IgD-negative memory B cell (primary cell): Measurements from ENCODE around the gene ANKRD22. TPM values are rescaled to one million over a fixed set of nuclear protein-coding genes. Genes with fewer than 3 reads are reported as not detected.
A peak's percentile ranks its signal among the peaks of the same experiment; 100 is the strongest.
"Not testable (repeated sequence)": the region's sequence is repeated elsewhere in the genome, so short reads cannot be mapped to it uniquely, and the experiment has no call there.

Experiments
- H3K27ac Mint-ChIP-seq, 3 donors: one replicate each; pipeline ENCODE4 v1.8.0; 2020 to 2022; ENCODE audit warnings: mild to moderate bottlenecking in 3 of 3, mixed read lengths in 3 of 3, moderate library complexity in 1 of 3
- H3K27me3 Mint-ChIP-seq: one replicate; pipeline ENCODE4 v1.8.0; 2021; ENCODE audit warnings: mixed read lengths
- H3K36me3 Mint-ChIP-seq: one replicate; pipeline ENCODE4 v1.8.0; 2020; ENCODE audit warnings: mild to moderate bottlenecking, mixed read lengths
- H3K4me1 Mint-ChIP-seq, 3 donors: one replicate each; pipeline ENCODE4 v1.8.0; 2020 to 2022; ENCODE audit warnings: mixed read lengths in 3 of 3, mild to moderate bottlenecking in 1 of 3
- H3K4me3 Mint-ChIP-seq, 4 donors: one replicate each; pipeline ENCODE4 v1.8.0; 2020 to 2022; ENCODE audit warnings: mild to moderate bottlenecking in 4 of 4, mixed read lengths in 4 of 4, moderate library complexity in 3 of 4
- H3K9me3 Mint-ChIP-seq, 3 donors: one replicate each; pipeline ENCODE4 v1.8.0; 2020 to 2021; ENCODE audit warnings: mixed read lengths in 3 of 3, mild to moderate bottlenecking in 1 of 3
- polyA plus RNA-seq: library from polyadenylated mRNA; unstranded; fragments of 300-500 nt; fragmentation: Illumina TruSeq; gene quantifications from one replicate; pipeline ENCODE4 v1.2.3, GENCODE V29; 2021

ANKRD22 gene
- polyA plus RNA-seq, 1 donor from 2014 or later = not detected

DNA sequence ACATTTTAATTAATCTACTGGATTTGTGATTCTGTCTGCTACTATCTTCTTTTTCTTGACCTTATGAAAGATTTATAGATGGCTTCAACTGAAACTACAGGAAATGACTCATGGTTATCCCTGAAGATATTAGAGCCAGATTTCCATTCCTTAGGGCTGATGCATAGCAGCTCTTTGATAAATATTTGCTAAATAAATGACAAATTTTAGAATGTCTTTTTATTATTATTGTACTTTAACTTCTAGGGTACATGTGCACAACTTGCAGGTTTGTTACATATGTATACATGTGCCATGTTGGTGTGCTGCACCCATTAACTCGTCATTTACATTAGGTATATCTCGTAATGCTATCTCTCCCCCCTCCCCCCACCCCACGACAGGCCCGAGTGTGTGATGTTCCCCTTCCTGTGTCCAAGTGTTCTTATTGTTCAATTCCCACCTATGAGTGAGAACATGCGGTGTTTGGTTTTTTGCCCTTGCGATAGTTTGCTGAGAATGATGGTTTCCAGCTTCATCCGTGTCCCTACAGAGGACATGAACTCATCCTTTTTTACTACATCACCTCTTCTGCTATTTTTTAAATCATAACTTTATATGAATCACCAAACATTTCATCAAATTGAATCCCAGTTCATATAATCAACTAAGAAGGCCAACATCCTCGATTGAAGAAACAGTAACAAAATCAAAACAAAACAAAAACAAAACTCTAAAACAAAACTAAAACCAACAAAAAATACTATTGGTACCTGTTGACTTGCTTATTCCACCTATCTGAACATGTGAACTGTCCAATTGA, 31.2 kb upstream of the ANKRD22 start:
- Mint-ChIP-seq H3K27ac (peak overlapping the region; percentile 92 to 98 (median 93)), H3K4me1 (peaks cover 46 to 59% (median 48%) of the 10 kb centered on the region in 3 donors), H3K4me3 (peak overlapping the region; percentile 93 to 100 (median 98))
- H3K36me3 Mint-ChIP-seq, H3K9me3 Mint-ChIP-seq, H3K27me3 Mint-ChIP-seq: not testable (repeated sequence)

DNA sequence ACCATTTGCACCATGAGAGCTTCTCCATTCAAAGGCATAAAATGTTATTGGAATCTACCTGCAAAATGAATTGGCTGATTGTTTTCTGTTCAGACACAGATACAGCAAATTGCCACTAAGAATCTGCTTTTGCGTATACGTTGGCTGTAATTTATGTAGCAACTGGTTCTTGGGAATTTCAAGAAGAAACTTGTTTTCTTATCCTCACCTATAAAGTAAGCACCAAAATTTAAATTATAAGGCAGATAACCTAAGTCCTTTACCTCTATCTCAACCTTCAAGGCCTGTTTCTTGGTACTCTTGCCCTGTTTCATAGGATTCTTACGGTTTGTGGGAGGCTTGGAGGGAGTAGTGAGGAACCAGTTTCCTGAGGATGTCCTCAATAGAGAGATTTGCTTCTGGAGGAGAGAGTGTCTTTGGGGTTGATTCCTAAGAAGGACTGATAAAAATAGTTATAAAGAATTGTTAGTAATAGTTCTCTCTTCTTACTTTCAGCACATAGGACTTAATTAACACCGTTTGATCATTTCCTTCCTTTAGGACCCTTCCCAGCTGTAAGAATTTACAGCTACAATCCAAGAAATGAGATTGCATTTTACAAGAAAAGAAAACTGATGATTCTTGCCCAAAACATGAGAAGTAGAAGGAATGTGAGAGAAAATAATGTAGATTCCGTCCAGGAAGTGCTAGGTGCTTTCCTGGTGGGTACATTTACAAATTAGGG, 30.4 kb upstream of the ANKRD22 start:
- peaks cover 45 to 56% (median 46%) of the 10 kb centered on the region in 3 donors for H3K4me1 Mint-ChIP-seq
- H3K27ac Mint-ChIP-seq = peak overlapping the region; percentile 92 to 98 (median 93)
- peak overlapping the region; percentile 93 to 100 (median 98) for H3K4me3 Mint-ChIP-seq
- peaks cover 4% of the 10 kb centered on the region for H3K36me3 Mint-ChIP-seq
- H3K27me3 Mint-ChIP-seq = no peaks in the 10 kb centered on the region
- H3K9me3 Mint-ChIP-seq = no peaks in the 10 kb centered on the region

DNA sequence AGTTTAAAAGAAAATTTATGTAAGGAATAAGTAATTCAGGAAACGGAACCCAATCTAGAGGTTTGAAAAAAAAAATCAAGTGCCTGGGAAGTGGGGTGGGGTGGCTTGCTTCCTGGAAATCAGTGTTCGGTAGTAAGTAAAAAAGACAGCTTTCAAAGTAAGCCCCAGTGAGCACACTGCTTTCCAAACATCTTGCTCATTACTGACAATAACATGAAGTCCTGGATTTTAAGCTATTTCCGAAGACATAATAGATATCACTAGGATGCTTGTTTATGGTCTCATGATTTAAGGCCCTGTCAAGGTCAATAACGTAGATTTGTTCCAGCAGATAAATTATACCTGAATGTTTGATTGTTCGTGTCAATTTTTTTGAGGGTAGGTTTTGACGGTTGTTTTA, 29.7 kb upstream of the ANKRD22 start:
- peak overlapping the region; percentile 92 to 98 (median 93) for H3K27ac Mint-ChIP-seq
- H3K9me3 Mint-ChIP-seq = no peaks in the 10 kb centered on the region
- H3K4me1 Mint-ChIP-seq = peaks cover 39 to 49% (median 41%) of the 10 kb centered on the region in 3 donors
- H3K27me3 Mint-ChIP-seq = no peaks in the 10 kb centered on the region
- H3K4me3 Mint-ChIP-seq = peak overlapping the region; percentile 93 to 100 (median 98)
- H3K36me3 Mint-ChIP-seq = peaks cover 4% of the 10 kb centered on the region

DNA sequence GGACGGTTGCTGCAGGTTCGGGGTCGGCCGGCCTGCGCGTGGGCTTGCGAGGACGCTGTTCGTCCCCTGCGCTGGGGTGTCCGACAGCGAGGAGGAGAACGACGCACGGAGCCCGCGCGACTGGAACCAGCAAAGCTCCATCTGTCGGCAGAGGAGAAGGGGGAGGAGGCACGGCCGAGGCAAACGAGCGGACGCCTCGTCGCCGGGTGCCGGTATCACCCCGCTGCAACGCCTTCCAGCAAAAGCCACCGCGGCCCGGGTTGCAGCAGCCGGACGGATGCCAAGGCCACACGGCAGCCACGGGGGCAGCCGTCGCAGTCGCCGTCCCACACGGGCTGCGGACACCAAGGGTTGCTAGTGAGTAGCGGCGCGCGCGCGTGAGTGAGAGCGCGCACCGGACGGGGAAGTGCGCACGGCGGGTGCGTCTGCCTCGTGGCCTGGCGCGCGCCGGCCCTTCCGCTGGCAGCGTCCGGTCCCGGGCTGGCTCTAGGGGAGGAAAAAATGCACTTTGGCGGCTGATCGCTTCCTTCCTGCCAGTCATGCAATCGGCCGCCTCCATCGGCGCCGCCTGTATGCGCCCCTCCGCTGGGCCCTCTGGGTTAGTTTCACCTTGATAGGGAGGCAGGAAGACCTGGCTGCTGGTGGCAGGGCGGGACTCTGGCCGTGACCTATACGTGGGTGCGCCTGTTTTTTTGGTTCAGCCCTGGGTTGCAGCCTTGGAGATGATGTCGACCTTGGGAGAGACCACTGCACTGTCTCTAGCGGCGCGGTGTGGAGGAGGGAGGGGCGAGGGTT, 28.8 kb upstream of the ANKRD22 start:
- Mint-ChIP-seq H3K36me3 (peaks cover 4% of the 10 kb centered on the region), H3K27ac (peak overlapping the region; percentile 92 to 98 (median 93)), H3K27me3 (no peaks in the 10 kb centered on the region), H3K9me3 (no peaks in the 10 kb centered on the region), H3K4me1 (peaks cover 32 to 40% (median 39%) of the 10 kb centered on the region in 3 donors), H3K4me3 (peak overlapping the region; percentile 93 to 100 (median 98))

DNA sequence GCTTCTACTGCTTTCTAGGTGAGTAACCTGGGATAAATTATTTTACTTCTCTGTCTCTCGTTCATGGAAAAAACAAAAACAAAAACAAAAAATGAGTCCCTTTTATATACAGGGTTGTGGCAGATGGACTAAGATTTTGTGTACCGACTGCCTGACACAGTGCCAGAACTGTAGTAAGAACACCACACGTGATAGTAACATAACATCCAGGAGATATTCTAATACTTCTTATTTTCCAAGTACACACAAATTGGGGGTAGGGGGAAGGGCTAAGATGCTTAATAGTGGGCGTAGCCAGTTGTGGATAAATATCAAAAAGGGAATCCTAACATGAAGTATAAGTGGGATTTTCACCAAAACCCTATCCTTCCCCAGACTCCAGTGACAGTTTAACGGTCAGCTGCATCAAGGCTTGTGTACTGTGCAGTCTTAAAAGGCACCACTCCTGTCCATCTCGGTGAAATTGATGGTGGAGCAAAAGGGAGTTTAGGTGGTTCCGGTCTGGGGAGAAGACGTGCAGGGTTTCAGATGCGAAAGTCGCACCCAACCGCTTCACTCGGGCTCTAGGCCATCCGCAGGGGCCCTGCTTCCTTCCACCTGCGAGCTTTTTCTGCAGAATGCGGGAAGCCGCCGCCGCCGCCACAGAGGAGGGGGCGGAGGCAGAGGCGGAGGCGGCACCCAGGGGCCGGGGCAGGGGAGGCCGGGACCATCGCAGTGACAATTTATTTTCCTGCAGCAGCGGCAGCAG, 28.1 kb upstream of the ANKRD22 start, which contains the start of gene STAMBPL1:
Gene STAMBPL1 (plus strand): TSS at position 712 of the 748 bp plus-strand sequence. CDS start 21,464 bp downstream, outside the sequence.
- no peaks in the 10 kb centered on the region for H3K9me3 Mint-ChIP-seq
- H3K27me3 Mint-ChIP-seq = no peaks in the 10 kb centered on the region
- peaks cover 26 to 33% (median 33%) of the 10 kb centered on the region in 3 donors for H3K4me1 Mint-ChIP-seq
- peak within 1 kb of the TSS; percentile 92 to 98 (median 93) for H3K27ac Mint-ChIP-seq
- H3K36me3 Mint-ChIP-seq = peaks cover 4% of the 10 kb centered on the region
- H3K4me3 Mint-ChIP-seq = peak within 1 kb of the TSS; percentile 93 to 100 (median 98)

DNA sequence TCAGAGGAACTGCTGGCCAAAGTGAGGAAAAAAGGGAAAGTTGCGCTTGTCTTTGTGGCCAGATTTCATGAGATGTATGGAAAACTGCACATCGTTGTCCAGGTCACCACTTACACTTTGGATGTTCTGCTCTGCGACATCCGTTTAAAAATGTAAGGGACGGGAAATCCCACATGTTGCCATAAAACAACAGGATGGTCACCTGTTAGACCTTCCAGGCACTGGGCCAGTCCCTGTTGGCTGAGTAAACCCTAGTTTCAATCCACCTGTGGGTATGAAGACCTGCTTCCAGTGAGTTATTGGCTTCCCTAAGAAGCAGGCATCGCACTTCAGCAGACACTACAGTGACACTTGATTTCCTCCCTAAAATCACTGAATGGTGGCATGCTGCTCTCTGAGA, 25.7 kb upstream of the ANKRD22 start:
- Mint-ChIP-seq H3K4me3 (peak overlapping the region in 2 of 4 donors; percentile 20 to 93), H3K27ac (peak overlapping the region in 2 of 3 donors; percentile 30 to 92), H3K36me3 (peaks cover 4% of the 10 kb centered on the region), H3K4me1 (peaks cover 11 to 14% (median 13%) of the 10 kb centered on the region in 3 donors), H3K27me3 (no peaks in the 10 kb centered on the region), H3K9me3 (no peaks in the 10 kb centered on the region)

DNA sequence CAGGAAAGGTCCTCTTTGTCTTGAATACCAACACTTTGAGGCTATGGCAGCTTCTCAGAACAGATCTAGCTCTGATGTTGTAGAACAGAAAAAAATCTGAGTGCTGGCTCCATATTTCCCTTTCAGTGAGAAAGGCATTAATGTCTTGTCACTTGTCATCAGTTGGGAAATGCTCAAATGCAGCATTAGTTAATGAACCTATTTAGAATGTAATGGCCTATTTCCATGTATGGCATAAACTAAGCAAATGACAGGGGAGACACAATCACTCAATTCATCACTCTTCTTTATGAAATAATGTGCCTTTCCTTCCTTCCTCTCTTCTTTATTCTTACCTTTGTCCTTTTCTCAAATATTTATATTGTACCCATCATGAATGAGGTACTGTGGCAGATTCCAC, 23.4 kb upstream of the ANKRD22 start:
- H3K9me3 Mint-ChIP-seq = no peaks in the 10 kb centered on the region
- no peaks in the 10 kb centered on the region for H3K36me3 Mint-ChIP-seq
- no peaks in the 10 kb centered on the region for H3K27me3 Mint-ChIP-seq
- peaks cover 8 to 9% (median 9%) of the 10 kb centered on the region in 3 donors for H3K4me1 Mint-ChIP-seq
- peak overlapping the region in 1 of 4 donors; percentile 20 for H3K4me3 Mint-ChIP-seq
- H3K27ac Mint-ChIP-seq = no peak overlapping the region

DNA sequence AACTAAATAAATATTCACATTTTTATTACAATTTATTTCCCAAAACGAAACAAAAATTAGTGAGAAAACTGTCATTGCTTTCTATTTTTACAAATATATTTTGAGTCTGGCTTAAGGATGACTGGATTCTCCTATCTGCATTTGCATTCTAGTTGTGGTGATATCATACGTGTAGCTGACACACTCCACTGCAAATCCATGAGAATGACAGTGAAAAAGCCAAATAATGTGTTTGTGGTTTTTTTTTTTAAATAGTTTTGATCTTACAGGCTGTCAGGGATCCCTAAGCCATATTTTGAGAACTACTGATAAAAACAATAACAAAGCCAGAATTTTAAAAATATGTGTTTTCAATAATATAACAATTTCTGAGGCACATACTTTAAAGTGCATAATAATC, 22.6 kb upstream of the ANKRD22 start:
- peaks cover 3 to 5% (median 5%) of the 10 kb centered on the region in 3 donors for H3K4me1 Mint-ChIP-seq
- no peak overlapping the region for H3K27ac Mint-ChIP-seq
- H3K9me3 Mint-ChIP-seq = no peaks in the 10 kb centered on the region

DNA sequence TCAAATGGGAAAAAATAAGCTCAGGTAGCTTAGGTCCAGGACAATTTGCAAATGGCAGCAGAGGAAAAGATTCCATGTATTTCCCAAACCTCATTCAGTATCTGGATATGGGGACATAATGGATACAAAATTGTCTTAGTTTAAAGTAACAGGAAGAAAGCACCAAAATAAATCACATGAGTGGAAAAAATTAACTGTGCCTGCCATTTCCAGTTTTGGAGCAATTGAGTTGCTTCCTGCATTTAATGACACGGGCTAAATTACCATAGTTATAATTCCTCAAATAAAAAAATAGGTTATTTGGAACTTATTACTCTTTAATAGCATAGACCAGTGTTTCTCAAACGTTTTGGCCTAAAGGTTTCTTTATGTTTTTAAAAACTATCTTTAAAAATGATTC, 22.1 kb upstream of the ANKRD22 start:
- Mint-ChIP-seq H3K4me3 (no peak overlapping the region), H3K4me1 (peaks cover 3 to 5% (median 4%) of the 10 kb centered on the region in 3 donors), H3K27ac (no peak overlapping the region), H3K9me3 (no peaks in the 10 kb centered on the region), H3K27me3 (no peaks in the 10 kb centered on the region), H3K36me3 (no peaks in the 10 kb centered on the region)

More for the DNA sequence above, 22.6 kb upstream of the ANKRD22 start:
- Mint-ChIP-seq H3K4me3 (no peak overlapping the region), H3K36me3 (no peaks in the 10 kb centered on the region), H3K27me3 (no peaks in the 10 kb centered on the region)

DNA sequence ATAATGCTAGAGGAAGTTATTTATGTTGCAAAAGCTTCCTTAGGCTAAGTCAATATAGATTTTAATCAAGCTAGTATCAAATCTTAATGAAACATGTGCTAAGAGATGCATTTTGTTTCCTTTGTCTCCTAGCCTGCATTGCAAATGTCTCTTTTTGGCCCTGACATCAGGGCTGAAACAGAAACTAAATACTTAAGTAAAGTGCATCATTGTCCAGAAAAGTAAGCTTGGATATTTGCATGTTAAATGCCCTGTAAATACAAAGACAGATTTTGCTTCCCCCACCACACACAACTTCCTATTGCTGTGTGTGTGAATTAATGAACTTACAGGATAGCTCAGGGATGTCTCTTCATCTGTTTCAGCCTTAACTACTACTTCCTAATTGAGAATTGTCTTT, 18.4 kb upstream of the ANKRD22 start:
- Mint-ChIP-seq H3K36me3 (no peaks in the 10 kb centered on the region), H3K4me3 (no peak overlapping the region), H3K4me1 (peaks cover 3 to 5% (median 4%) of the 10 kb centered on the region in 3 donors), H3K27ac (peak overlapping the region in 1 of 3 donors; percentile 68), H3K9me3 (no peaks in the 10 kb centered on the region), H3K27me3 (no peaks in the 10 kb centered on the region)

DNA sequence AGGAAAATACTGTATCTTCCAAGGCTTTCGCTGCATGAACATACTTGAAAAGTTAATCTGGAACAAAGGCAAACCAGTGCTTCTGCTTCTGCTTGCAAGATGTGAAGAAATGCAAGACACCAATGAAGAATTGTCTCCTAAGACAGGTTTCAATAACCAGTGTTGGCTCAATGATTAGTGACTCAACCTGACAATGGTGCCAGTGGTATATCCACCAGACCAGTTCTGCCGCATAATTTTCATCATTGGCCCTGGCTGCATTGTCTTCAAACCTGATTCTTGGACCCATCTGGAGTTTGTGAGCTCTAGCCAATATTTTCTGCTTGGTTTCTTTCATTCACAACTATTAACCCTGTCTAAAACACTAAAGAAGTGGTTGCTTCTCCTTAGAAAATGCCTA, 14.8 kb upstream of the ANKRD22 start:
- Mint-ChIP-seq H3K9me3 (no peaks in the 10 kb centered on the region), H3K4me1 (peaks cover 3 to 5% (median 4%) of the 10 kb centered on the region in 3 donors), H3K36me3 (no peaks in the 10 kb centered on the region), H3K4me3 (no peak overlapping the region), H3K27ac (no peak overlapping the region), H3K27me3 (no peaks in the 10 kb centered on the region)

DNA sequence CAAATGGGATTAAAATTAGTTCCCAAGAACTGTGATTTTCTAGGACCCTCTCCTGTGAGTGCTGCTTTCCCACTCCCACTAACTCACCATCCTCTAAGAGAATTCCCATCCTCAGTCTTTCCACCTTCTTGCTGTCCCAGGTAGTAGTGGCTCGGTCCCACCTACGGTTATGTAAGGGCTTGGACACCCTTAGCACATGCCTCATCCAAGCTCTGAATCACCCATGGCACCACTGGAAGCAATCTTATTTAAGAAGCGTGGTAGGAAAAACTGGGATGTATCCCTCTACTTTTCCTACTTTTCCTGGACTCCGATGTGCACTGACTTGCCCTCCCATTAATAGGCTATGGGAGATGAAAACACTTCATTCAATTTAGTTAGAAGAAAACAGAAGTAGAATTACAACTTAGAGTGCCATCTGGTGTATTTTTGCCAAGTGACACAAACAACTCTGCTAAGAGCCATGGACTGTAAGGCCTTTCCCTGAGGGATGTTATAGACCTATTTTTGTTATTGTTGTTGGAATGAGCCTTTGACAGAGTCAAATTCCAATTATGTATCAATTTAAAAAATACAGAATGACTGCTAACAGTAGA, 13.7 kb upstream of the ANKRD22 start:
- Mint-ChIP-seq H3K36me3 (no peaks in the 10 kb centered on the region), H3K4me1 (peaks cover 3 to 4% (median 4%) of the 10 kb centered on the region in 3 donors), H3K4me3 (no peak overlapping the region), H3K27me3 (no peaks in the 10 kb centered on the region), H3K27ac (no peak overlapping the region), H3K9me3 (no peaks in the 10 kb centered on the region)

DNA sequence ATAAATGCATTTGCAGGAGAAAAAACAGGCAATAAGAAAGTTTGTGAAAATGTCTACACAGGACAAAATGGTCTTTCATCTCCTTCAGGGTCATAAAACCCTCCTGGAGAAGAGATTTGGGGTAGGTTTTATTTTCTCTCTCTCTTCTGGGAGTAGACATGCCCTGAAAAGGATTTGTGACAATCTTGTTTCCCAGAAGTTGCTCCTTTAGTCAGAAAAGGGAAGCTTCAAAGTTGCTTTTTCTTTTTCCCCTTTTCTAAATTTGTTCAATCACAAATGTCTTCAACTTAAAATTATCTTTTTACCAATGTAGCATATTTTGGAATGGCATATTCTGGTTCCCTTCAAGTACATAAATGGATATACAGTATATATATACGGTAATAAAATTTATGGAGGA, 9.4 kb upstream of the ANKRD22 start:
- H3K9me3 Mint-ChIP-seq = no peaks in the 10 kb centered on the region
- H3K4me3 Mint-ChIP-seq = no peak overlapping the region
- no peak overlapping the region for H3K27ac Mint-ChIP-seq
- H3K4me1 Mint-ChIP-seq = no peaks in the 10 kb centered on the region
- no peaks in the 10 kb centered on the region for H3K27me3 Mint-ChIP-seq
- H3K36me3 Mint-ChIP-seq = no peaks in the 10 kb centered on the region

DNA sequence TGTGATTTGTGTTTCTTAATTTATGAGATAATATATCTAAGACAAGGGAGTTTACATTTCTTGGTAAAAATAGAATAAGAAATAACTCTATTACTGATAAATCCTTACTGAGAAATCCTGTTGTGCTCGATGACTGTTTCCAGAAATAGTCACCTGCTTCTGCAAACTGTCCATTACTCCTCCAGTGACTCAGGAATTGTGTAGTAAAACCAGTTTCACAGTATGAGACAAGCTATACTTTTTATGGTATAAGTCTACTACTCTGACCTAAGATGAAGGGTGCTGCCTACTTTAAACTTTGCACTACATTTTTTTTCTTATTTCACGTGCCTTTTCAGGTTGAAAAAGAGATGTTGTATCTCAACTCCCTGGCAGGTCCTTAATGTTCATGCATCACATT, 6.8 kb upstream of the ANKRD22 start:
- no peaks in the 10 kb centered on the region for H3K9me3 Mint-ChIP-seq
- H3K27me3 Mint-ChIP-seq = no peaks in the 10 kb centered on the region
- no peak overlapping the region for H3K4me3 Mint-ChIP-seq
- peaks cover 0 to 2% (median under 1%) of the 10 kb centered on the region in 3 donors for H3K4me1 Mint-ChIP-seq
- no peaks in the 10 kb centered on the region for H3K36me3 Mint-ChIP-seq
- no peak overlapping the region for H3K27ac Mint-ChIP-seq
